GM15510 (cell line): ENCODE measurements around the gene TRPC4.

Source experiments
- POLR2A ChIP-seq: IDR thresholded peaks from 3 replicates; pipeline ENCODE4 v1.6.1; 2011; ENCODE audit warnings: borderline replicate concordance; ENCODE audit not compliant: insufficient read length; ENCODE audit errors: extremely low read depth

The TRPC4 gene

GRCh38 chr13:37772644-37773043, 96.9 kb downstream of the TRPC4 start:
- no peak for TF ChIP-seq POLR2A

GRCh38 chr13:37769545-37769944, 100.0 kb downstream of the TRPC4 start:
- TF ChIP-seq POLR2A: no peak

GRCh38 chr13:37769078-37769477, 100.5 kb downstream of the TRPC4 start:
- TF ChIP-seq POLR2A: no peak

DNA sequence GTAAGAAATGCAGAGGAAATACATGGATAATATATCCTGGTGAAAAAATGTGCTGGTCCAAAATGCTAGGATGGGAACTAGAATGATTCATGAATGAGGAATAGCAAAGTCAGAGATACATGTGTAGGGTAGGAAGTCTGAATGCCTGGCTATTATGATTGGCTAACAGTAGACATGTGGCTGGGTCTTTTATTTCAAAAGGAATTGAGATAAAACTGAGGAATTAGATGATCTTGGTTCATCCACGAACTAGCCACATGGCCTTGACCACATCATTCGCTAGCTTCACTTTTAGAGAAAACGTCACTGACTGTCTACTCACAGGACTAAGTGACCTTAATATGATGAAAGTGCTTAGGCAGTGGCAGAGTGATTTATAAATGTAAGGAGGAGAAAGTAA, 103.1 kb downstream of the TRPC4 start:
- no peak for TF ChIP-seq POLR2A

GRCh38 chr13:37755349-37755748, 114.2 kb downstream of the TRPC4 start:
- no peak for TF ChIP-seq POLR2A

- no peak for TF ChIP-seq POLR2A
Measured at GRCh38 chr13:37753776-37754175, 115.8 kb downstream of the TRPC4 start.

DNA sequence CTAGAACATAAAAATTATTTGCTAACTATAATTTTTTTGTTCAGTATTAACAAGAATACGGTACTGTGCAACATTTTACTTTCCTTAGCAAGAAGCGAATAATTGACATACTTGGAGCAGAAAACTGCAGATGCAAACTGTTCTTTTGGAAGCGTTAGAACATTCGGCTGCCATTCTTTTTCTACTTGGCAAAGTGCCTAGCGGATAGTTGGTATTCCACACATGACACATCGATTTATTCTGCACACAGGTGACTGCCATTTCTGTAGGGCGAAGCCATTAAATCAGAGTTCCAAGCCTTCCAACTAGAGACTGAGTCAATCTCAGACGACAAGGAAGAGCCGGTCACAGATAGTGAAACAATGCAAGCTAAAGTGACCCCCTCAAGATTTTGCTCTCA, 117.4 kb downstream of the TRPC4 start:
- no peak for TF ChIP-seq POLR2A

DNA sequence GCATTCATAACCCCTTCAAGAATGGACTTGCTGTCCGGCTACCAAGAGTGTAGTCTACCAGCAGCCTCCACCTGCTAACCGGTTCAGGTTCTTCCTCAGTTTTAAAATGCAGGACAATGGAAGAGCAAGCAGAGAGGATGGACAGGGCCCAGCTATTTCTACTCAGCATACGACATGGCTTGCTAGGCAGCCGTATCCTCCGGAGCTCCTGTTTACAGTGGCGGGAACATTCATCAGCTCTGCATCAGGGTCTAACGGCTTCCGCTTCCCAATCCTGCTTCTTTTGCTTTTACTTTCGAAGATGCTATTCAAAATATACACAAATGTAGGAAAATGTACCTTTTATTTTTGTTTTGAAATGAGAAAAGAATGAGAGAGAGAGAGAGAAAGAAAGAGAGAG, 118.5 kb downstream of the TRPC4 start:
- no peak for TF ChIP-seq POLR2A

GRCh38 chr13:37748913-37749312, 120.7 kb downstream of the TRPC4 start:
- TF ChIP-seq POLR2A: no peak

DNA sequence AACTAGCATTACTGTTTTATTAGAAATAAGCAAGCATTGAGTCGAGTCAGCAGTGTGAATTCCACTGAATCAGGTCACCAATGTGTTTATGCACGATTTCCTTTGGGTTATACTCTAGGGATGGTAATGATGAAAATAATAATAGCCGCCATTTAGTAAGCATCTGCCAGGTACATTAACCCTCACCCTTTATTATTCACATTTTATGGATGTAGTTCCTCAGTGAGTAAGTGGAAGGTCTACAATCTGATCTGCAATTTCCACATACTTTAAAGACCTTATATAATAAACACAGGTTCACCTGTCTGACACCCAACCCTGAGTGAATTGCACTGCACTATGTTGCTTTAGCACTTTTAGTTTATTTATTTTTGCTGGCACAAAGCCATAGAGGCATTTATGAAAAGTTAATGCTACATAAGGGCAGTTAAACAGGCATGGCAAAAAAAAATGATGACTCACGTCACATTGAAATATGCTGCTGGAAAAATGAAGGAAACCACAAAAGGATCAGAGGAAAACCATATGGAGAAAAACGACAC, 122.4 kb downstream of the TRPC4 start:
- no peak for TF ChIP-seq POLR2A

GRCh38 chr13:37741536-37741935, 128.0 kb downstream of the TRPC4 start:
- no peak for TF ChIP-seq POLR2A

DNA sequence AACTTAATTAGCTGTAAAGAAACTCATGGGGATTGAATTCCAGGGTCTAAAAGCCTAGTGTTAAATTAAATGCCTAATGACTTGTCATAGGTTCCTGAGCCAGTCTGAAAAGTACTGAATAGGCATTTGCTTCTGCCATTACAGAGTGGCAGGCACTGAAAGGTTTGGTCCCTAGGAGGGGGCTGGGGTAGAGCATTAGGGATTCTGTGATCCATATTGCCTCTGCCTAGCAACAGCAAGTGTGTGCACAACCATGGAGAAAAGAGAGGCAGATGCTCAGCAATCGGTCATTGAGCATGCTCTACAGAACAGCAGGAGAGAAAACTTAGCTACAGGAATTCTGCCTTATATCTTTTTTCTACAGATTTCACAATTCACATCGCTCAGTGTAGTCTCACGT, 133.5 kb downstream of the TRPC4 start:
- TF ChIP-seq POLR2A: no peak

GRCh38 chr13:37735293-37735692, 134.3 kb downstream of the TRPC4 start:
- TF ChIP-seq POLR2A: no peak

DNA sequence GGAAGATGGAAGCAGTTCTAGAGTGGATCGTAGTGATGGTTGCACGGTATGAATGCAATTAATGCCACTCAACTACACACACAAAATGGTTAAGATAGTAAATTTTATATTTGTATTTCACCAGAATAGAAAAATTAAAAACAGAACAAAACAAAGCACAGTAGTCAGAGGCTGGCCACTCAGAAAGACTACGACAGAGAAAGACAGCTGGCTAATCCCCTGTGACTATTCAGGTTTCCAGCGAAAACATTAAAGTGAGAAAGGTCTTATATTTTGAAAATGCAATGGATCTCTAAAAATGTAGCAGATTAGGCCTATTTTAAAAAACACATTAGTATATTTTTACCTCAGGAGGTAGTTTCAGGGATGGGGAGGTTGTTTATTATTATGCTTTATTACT, 139.7 kb downstream of the TRPC4 start:
- no peak for TF ChIP-seq POLR2A

- TF ChIP-seq POLR2A: no peak
Measured at GRCh38 chr13:37716420-37717195, 153.0 kb downstream of the TRPC4 start.

DNA sequence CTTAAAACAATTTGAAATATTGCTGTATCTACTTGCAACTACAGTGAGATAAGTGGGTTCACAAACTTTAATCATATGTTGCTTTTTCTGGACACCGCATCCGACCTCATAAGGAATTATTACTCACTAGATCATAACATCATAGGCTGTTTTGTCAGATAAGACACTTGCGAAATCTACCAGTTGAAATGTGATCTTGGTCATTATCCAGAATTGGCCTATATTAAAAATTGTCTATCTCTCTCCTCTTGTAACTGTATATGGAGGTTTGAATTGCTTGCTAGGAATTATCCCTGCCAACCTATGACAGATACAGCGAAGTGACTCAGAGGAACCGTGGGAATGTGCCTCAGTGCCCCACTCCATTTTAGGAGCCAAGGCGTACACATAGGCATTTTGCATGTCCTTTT, 154.0 kb downstream of the TRPC4 start:
- TF ChIP-seq POLR2A: no peak
